Type B pancreatic cell (in vitro differentiated cells): ENCODE data around the gene VOPP1. TPM values are rescaled to one million over a fixed set of nuclear protein-coding genes. Genes with fewer than 3 reads are reported as not detected.

ENCODE experiments used
- DNase-seq: peaks from one replicate; pipeline ENCODE4 v3.0.0; 2021; ENCODE audit warnings: mixed read lengths; ENCODE audit not compliant: unreplicated experiment; ENCODE audit errors: extremely low spot score
- H3K27ac Mint-ChIP-seq: 2 replicates; pipeline ENCODE4 v1.8.0; 2021; ENCODE audit warnings: mild to moderate bottlenecking, mixed read lengths
- H3K27me3 Mint-ChIP-seq: 2 replicates; pipeline ENCODE4 v1.8.0; 2021; ENCODE audit warnings: mixed read lengths
- H3K36me3 Mint-ChIP-seq: 2 replicates; pipeline ENCODE4 v1.8.0; 2021; ENCODE audit warnings: mixed read lengths
- H3K4me1 Mint-ChIP-seq: one replicate; pipeline ENCODE4 v1.8.0; 2021; ENCODE audit warnings: mixed read lengths; ENCODE audit not compliant: unreplicated experiment
- H3K4me3 Mint-ChIP-seq: 2 replicates; pipeline ENCODE4 v1.8.0; 2021; ENCODE audit warnings: mild to moderate bottlenecking, mixed read lengths
- H3K9me3 Mint-ChIP-seq: 2 replicates; pipeline ENCODE4 v1.8.0; 2021; ENCODE audit warnings: mixed read lengths
- CTCF ChIP-seq: fragments of 200-600 bp; sonication (generic); conservative IDR thresholded peaks from 2 replicates; pipeline ENCODE4 v1.5.0; 2021; ENCODE audit warnings: antibody characterized with exemption, mild to moderate bottlenecking
- total RNA-seq: library from RNA; stranded (reverse); gene quantifications from 2 replicates; pipeline ENCODE4 v1.2.1, GENCODE V29; 2021; ENCODE audit warnings: low replicate concordance

Gene VOPP1
- total RNA-seq, 1 donor from 2014 or later: 38.9 TPM

DNA sequence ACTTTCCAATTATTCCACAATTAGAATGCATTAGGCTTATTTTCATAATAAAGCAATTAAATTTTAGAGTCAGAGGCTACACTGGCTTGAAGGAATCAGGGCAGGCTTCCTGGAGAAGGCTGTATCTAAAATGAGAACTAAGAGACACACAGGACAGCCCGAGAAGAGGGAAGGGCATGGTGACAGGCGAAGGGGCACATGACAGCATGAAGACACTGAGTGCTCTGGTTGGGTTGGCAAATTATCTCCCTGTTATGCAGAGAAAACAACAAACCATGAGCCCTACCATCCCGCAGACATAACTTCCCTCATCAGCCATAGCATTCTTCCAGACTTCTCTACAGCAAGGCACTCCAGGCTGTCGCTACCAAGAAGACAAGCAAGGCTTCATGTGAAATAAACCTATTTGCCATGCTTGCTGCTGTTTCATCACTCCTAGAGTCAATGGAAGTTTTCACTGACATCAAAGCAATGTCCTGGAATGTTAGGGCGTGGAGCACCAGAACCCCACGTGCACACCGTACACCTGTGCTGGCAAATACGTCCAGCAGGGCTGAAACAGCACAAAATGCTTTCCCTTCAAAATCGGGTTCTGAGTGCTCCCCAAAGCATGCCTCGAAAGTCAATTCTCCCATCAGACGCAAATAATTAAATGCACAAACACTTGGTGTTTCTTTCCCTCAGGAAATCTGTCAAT, 21.3 kb downstream of the VOPP1 start:
- peaks cover 12% of the 10 kb centered on the region for H3K36me3 Mint-ChIP-seq
- peak overlapping the region; percentile 94 for H3K27ac Mint-ChIP-seq
- no peaks in the 10 kb centered on the region for H3K27me3 Mint-ChIP-seq
- no peak for TF ChIP-seq CTCF
- no peak overlapping the region for H3K4me3 Mint-ChIP-seq
- H3K4me1 Mint-ChIP-seq: peaks cover 60% of the 10 kb centered on the region
- H3K9me3 Mint-ChIP-seq: no peaks in the 10 kb centered on the region
- no peak for DNase-seq

DNA sequence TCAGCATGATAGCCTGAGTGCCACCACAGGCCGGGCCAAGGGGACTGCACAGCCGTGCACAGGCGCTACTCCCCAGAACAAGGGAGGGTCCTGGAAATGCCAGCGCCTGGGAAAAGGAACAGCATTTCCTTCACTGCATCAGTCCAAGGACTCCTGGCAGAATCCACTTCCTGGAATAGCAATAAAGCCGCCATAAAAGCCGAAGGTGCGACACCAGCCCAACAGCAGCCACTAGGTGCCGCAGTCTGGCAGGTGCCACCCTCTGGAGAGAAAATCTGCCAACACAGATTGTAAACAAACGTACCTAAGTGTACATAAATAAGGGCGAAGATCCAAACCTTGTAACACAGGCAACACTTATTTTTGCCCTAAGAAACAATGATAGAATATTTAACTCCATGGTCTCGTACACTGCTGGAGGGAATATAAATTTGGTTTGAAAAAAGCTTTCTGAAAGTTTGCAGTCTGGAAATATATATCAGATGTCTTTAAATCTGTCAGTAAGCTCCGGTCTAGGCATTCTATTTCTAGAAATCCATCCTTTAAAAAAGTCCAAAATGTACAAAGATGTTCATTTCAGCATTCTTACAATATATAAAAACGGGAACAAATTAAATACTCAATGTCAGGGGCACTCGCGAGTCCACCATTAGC, 22.2 kb downstream of the VOPP1 start:
- peaks cover 8% of the 10 kb centered on the region for H3K36me3 Mint-ChIP-seq
- H3K4me3 Mint-ChIP-seq: no peak overlapping the region
- TF ChIP-seq CTCF: no peak
- DNase-seq: no peak
- H3K4me1 Mint-ChIP-seq: peaks cover 52% of the 10 kb centered on the region
- H3K9me3 Mint-ChIP-seq: no peaks in the 10 kb centered on the region
- H3K27ac Mint-ChIP-seq: peak overlapping the region; percentile 26
- H3K27me3 Mint-ChIP-seq: no peaks in the 10 kb centered on the region

- H3K27ac Mint-ChIP-seq: peak overlapping the region; percentile 26
- H3K9me3 Mint-ChIP-seq: no peaks in the 10 kb centered on the region
- TF ChIP-seq CTCF: no peak
- H3K4me3 Mint-ChIP-seq: no peak overlapping the region
- DNase-seq: no peak
- H3K4me1 Mint-ChIP-seq: peaks cover 45% of the 10 kb centered on the region
- H3K36me3 Mint-ChIP-seq: peaks cover 3% of the 10 kb centered on the region
- H3K27me3 Mint-ChIP-seq: no peaks in the 10 kb centered on the region
These were observed 22.8 kb downstream of the VOPP1 start for GRCh38 chr7:55549457-55549856.

GRCh38 chr7:55548295-55548731, 24.0 kb downstream of the VOPP1 start:
- Mint-ChIP-seq H3K4me1 (peaks cover 33% of the 10 kb centered on the region), H3K9me3 (peaks cover 7% of the 10 kb centered on the region), H3K36me3 (peaks cover 6% of the 10 kb centered on the region), H3K27ac (no peak overlapping the region), H3K27me3 (no peaks in the 10 kb centered on the region), H3K4me3 (no peak overlapping the region)
- DNase-seq: no peak
- TF ChIP-seq CTCF: no peak

DNA sequence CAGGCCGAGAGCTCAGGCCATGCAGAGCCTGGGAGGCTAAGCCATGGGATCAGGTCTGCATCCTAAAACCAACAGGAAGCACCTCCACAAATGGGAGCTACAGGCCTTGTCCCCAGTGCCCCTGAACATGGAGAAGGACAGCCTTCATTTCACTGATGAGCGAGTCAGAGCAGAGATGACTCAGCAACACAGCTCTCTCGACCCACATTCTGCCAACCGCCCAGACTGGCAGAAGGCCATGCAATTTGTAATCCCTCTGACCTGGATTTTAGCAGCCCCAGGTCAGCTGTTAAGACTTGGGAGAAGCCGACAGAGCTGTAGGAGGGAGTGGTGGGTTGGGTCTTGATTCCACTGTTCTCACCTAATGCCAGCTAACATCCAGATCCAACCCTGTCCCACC, 25.5 kb downstream of the VOPP1 start:
- Mint-ChIP-seq H3K27ac (no peak overlapping the region), H3K4me1 (peaks cover 21% of the 10 kb centered on the region), H3K36me3 (peaks cover 8% of the 10 kb centered on the region), H3K9me3 (peaks cover 7% of the 10 kb centered on the region), H3K27me3 (no peaks in the 10 kb centered on the region), H3K4me3 (no peak overlapping the region)
- TF ChIP-seq CTCF: no peak
- DNase-seq: no peak
